DMS53 treated with DMSO at 0.1 percent for 48 hours (cell line): ENCODE data around the gene CD200.

Experiments used
- DNase-seq: peaks from one replicate; lab custom pipeline; 2025; ENCODE audit not compliant: unreplicated experiment; lab: John Stamatoyannopoulos, UW

CD200 gene

GRCh38 chr3:112333002-112333380, at the start of gene CD200:
Gene CD200 (plus strand): TSS chr3:112333156. CDS start chr3:112333213, 57 bp downstream.
- peak; percentile 5 for DNase-seq

- DNase-seq: no peak
Measured at GRCh38 chr3:112289011-112289410, 43.9 kb upstream of the CD200 start.

- DNase-seq: peak; percentile 76
Measured at GRCh38 chr3:112293368-112294321, 39.3 kb upstream of the CD200 start, which contains the start of gene SLC9C1. Gene SLC9C1 (minus strand): TSS chr3:112294216. CDS start chr3:112286791, 7,425 bp downstream.

DNA sequence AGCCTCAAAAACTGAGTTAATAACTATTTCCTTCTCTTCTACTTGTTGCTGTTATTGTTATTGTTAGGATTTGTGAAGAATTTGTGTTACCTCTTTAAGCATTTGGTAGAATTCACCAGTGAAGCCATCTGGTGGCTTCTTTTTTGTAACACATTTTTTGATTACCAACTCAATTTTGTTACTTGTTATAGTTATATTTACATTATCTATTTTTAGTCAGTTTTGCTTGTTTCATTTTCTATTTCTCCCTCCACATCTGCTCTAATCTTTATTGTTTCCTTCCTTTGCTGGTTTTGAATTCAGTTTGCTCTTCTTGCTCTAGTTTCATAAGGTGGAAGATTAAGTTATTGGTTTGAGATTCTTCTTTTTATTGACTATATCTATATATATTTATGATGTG, 35.2 kb upstream of the CD200 start:
- DNase-seq: no peak

DNA sequence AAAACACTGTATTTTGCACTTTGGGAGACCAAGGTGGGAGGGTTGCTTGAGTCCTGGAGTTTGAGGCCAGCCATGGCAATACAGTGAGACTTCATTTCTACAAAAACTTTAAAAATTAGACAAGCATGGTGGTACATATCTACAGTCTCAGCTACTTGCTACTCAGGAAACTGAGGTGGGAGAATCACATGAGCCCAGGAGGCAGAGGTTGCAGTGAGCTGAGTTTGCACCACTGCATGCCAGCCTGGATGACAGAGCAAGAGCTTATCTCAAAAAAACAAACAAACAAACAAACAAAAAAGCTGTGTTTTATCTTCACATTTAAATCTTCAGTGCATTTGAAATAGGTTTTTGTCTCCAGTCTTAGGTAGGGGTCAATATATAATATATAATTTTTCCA, 34.2 kb upstream of the CD200 start:
- no peak for DNase-seq

- DNase-seq: no peak
Measured at GRCh38 chr3:112302150-112302830, 30.7 kb upstream of the CD200 start.

DNA sequence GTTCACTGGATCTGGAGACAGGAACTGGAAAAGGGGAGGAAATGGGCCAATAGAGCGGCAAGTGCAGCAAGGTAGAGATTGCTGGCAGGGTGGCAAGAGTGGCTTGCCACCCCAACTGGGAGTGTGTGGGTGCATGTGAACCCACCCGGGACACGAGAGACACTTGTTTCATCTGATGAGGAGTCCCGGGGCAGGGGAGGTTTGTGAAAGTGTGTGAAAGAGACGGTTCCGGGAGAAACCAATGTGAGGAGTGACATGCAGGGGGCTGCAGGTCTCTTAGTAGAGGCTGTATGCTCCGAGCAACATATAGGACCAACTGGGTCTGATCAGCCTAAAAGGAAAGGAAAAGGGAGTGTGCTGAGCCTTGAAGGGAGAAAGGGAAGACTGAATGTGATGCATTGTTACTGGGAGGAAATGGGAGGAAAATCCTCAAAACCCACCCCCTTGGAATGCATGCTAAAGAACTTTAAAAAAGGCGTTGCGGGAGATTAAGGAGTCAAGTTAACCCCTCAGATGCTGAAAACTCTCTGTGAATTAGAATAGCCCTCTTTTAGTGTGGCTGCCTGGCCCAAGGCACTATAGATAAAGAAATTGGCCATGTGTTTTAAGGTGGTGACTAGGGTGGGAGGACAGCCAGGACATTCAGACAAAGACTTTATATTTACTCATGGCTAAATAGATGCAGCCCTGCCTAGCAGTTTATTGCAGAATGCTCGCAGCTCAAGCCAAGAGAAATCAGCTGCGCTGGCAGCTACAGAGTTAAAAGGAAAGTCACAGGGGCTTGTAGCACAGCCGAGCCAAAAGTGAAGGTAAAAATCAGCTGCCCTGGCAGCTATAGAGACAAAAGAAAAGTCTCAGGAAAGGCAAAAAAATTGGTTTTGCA, 29.8 kb upstream of the CD200 start:
- no peak for DNase-seq

- DNase-seq: no peak
Measured at GRCh38 chr3:112303764-112304325, 29.1 kb upstream of the CD200 start.

- DNase-seq: no peak
Measured at GRCh38 chr3:112304611-112305010, 28.3 kb upstream of the CD200 start.

DNA sequence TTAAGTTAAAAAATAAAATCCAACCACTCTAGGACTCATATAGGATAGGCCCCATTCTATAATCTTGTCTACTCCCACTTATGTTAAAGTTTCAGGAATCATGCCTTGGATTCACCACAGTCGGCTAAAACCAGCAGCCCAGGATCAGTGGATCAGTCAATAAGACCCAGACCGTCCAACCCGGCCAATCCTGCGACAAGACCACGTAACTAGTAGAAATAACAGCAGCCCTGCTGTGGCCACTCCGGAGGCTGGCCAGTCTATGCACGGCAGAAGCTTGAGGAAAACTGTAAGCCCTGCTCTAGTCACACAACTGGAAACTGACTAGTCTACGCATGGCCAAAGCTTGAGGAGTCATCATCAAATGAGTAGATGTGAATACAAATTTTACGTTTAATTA, 26.1 kb upstream of the CD200 start:
- no peak for DNase-seq

DNA sequence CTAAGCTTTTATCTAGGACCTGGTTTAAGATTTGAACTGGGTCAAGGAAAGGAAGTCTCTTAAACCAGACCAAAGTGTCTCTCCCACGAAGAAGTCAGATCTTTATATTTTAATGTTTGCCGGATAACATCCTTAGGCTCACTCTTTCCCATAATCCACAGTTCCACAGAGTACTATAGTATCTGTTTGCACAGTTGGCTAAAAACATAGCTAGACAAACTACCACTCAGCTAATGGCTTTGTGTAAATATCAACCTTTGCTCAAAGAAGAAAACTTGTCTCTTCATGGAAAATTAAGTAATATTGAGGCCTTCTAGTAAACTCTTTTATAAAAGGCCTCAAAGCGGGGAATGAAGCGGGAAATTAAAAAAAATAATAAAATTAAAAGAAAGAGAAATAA, 25.4 kb upstream of the CD200 start:
- no peak for DNase-seq

DNA sequence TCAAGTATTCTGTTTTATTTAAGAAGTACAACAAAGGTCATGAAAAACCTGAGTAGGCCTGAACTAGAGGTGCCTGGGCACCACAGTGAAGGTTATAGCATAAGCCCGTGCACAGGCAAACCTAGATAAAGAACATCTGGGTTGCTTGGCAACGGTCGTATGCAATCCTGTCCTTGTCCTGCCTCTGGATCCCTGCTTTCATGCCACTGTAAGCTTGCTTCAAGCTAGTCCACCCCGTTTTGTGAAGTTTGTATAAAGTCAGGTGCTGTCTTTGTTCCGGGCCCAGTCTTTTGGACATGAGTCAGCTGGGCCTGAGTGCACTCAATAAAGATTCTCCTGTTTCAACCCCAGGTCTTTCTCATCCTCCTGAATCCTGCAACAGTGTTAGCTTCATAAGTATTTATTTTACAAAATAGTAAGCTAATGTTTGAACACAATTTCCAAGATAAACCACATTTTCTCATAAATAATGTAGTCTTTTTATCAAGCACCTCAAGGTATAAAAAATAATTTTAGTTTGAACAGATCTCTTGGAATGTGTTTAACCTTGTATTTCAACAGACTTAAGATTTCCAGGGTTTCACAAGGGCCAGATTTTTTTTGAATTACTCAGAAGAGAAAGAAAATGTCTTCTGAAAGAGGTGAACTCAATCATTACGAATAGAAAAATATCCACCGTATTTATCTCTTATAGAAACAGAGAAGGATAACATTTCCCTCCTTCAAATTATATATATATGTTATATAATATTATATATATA, 24.6 kb upstream of the CD200 start:
- DNase-seq: peak; percentile 77

DNA sequence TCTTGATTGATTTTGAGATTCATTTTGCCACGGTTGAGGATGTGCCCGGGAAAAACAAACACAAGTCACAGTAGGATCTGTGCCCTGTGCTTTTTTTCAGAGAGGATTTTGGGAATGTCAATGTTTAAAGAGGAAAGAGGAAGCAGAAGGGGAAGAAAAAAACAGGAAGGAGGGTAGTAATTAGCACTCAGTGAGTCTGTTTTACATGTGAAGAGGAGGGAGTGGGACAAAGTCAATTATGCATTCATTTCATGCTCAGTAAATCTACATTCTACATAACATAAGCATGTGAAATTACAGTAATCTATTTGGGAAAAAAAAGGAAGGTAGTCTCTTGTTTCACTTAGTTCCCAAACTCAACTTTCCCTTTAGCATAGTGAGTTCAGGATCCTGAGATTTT, 18.3 kb upstream of the CD200 start:
- no peak for DNase-seq

DNA sequence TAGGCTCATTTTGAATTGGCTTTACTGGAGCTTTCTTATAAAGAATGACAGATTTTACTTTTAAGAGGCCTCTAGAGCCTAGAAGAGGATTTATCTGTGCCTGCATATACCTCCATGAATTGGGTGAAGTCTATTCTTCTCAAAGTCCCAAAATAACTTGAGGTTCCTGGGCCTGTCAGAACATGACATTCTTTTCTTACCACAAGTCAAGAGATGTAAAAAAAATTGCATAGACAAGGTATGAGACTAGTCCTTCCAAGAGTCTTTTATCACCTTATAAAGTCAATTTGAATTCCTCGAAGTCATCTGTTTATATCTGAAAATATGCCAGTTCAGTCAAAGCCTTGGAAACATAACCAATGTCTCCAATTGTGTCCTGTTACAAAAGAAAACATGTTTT, 17.2 kb upstream of the CD200 start:
- no peak for DNase-seq

GRCh38 chr3:112319516-112320276, 13.3 kb upstream of the CD200 start:
- DNase-seq: no peak

DNA sequence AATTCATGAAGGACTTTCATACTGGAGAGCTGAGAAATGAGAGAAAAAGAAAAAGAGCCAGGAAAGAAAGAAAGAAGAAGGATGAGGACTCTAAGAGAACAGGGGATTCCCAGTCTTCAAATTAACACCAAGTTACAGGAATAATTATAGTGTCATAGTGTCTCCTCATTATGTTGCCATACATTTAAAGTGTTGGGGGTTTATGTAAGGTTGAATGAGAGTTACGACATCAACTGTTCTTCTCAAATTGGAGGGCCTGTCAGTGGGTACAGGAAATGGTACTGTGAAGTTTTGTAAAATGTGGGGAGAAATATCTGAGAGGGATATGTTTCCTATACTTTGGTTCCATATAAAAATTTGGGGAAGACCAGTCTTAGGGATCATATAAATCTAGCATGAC, 12.3 kb upstream of the CD200 start:
- DNase-seq: no peak

GRCh38 chr3:112321867-112322652, 10.9 kb upstream of the CD200 start:
- DNase-seq: no peak

- DNase-seq: peak; percentile 49
Measured at GRCh38 chr3:112327371-112327951, 5.5 kb upstream of the CD200 start.
